HFF-Myc (cell line): Measurements from ENCODE around the gene ZNF70.

Experiments used
- DNase-seq: peaks from one replicate; pipeline ENCODE4 v3.0.0-alpha.2; 2011; ENCODE audit warnings: low read depth; ENCODE audit errors: extremely low read depth
- H3K4me3 ChIP-seq: replicated peaks from 2 replicates; pipeline ENCODE4 v1.5.1; 2011; ENCODE audit warnings: low read depth, mild to moderate bottlenecking, control low read depth, low read length
- CTCF ChIP-seq: IDR thresholded peaks from 2 replicates; pipeline ENCODE4 v1.5.1; 2012; ENCODE audit warnings: mild to moderate bottlenecking, low read depth, low read length, control low read depth; ENCODE audit errors: missing control alignments

Gene ZNF70

GRCh38 chr22:23704062-23704461, 46.9 kb downstream of the ZNF70 start:
- TF ChIP-seq CTCF, result no peak
- no peak overlapping the region for H3K4me3 ChIP-seq
- no peak for DNase-seq

- no peak overlapping the region for H3K4me3 ChIP-seq
- no peak for DNase-seq
- no peak for TF ChIP-seq CTCF
Observed at GRCh38 chr22:23700706-23701105, 50.2 kb downstream of the ZNF70 start.

DNA sequence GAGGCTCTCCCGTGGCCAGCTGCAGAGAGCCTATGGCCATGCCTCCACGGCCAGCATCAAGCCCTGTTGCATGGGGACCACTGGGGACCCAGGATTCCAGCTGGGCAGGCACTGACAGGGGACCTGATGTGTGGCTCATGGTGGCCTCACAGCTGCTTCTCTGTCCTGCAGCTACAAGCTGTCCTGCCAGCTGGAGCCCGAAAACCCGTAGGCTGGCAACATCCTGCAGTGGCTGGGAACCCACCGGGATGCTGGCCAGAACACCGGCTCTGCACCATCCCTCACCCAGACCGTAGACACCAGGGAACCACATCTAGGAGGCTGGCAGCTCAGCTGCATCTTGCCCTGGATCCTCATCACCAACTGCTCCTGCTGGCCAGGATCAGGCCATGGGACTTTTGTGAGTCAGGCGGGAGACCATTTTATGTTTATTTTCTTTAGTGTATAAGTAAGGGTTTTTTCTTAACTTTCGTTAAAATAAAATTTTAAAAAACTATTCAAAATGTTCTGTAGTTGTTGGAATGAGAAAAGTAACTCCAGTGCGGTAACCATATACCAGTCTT, 52.2 kb downstream of the ZNF70 start:
- DNase-seq, result no peak
- TF ChIP-seq CTCF, result no peak
- no peak overlapping the region for H3K4me3 ChIP-seq

DNA sequence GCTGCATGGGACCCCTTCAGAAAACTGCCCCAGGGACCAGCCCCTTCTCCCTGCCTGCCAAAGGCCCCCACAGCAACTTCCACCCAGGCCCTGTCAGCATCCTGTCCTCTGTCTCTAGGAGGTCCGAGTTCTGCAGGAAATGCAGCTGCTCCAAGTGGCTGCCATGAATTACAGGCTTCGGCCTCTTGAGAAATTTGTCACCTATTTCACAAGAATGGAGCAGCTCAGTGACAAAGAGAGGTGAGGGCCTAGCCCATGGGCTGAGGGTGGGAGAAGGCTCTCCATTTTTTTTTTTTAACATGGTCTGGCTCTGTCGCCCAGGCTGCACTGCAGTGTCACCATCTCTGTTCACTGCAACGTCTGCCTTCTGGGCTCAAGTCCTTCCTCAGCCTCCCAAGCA, 52.8 kb downstream of the ZNF70 start:
- H3K4me3 ChIP-seq, result no peak overlapping the region
- no peak for TF ChIP-seq CTCF
- DNase-seq, result no peak

DNA sequence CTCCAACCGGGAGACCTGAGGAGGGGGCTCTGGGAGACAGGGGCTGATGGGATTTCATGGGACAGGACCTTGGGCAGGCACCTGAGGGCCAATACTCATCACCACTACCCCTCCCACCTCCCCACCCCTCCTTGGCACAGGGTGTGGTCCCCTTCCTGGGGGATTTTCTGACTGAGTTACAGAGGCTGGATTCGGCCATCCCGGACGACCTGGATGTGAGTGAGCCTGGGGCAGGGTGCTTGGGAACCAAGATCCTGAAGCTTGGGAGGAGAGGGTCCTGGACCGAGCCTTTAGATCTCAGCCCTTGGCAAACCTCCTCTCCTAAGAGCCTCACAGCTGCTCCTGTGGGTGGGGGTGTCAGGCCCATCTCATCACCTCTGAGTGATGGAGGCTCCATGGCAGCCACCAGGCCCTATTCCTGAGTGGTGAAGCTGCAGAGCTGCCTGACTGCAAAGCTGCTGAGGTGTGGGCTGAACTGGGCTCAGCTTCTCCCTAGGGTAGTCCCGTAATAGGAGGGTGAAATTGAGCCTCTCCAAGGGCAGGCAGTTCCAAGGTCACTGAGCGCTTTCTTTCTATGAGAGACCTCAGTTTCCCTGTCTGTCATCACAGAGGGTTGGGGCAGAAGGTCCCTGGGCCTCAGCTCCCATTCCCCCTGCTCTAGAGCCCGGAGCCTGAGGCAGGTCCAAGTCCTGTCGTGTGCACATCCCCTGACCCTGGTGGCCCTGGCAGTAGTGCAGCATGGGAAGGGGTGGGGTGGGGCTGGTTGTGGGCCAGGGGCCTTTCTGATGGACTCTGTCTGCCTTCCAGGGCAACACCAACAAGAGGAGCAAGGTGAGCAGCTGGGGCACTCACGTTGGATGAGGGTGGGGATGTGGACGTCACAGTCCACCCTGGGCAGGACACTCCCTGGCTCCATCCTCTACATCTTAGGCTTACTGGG, 53.6 kb downstream of the ZNF70 start:
- DNase-seq, result no peak
- no peak overlapping the region for H3K4me3 ChIP-seq
- no peak for TF ChIP-seq CTCF

DNA sequence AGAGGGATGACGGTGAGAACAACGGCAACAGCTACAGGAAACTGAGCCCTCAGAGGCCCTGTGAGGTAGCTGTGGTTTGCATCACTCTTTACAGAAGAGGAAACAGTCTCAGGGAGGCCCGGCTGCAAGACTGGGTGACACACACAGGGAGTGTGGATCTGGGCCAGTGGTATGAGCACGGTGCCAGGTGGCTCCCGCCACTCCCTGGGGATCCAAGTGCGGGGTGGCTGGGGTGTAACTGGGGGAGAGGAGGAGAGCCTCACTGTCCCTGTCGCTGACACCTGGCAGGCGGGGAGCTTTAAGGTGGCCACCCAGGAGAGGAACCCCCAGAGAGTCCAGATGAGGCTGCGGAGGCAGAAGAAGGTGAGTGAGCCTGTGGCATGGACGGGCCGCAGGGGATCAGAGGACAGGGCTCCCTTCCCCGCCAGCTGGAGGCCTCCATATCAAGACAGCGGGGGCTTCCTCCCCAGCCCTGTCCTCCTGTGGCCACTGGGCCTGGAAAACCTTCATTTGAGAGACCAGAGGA, 54.5 kb downstream of the ZNF70 start:
- H3K4me3 ChIP-seq, result no peak overlapping the region
- TF ChIP-seq CTCF, result no peak
- no peak for DNase-seq
